Measurements from ENCODE around the gene SYNJ1. TPM values are rescaled to one million over a fixed set of nuclear protein-coding genes. Genes with fewer than 3 reads are reported as not detected.

The SYNJ1 gene
- total RNA-seq, 1 donor from 2014 or later = 22.1 TPM

DNA sequence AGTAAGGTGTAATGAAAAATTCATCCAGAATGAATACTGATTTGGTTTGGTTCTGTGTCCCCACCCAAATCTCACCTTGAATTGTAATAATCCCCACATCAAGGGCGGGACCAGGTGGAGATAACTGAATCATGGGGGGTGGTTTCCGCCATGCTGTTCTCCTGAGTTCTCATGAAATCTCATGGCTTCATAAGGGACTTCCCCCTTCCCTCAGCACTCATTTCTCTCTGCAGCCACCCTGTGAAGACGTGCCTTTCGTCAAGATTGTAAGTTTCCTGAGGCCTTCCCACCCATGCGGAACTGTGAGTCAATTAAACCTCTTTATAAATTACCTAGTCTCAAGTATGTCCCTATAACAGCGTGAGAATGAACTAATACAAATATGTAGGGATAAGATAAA is 5.5 kb upstream of the SYNJ1 start:
- no peaks in the 10 kb centered on the region for H3K9me3 ChIP-seq
- intact Hi-C loops (cut with DNase I) = no loop called here
- DNase-seq = no peak
- H3K27ac ChIP-seq = no peak overlapping the region
- H3K4me3 ChIP-seq = no peak overlapping the region
- no peaks in the 10 kb centered on the region for H3K27me3 ChIP-seq
- no peak for ATAC-seq
- peaks cover 50% of the 10 kb centered on the region for H3K36me3 ChIP-seq
- no peaks in the 10 kb centered on the region for H3K4me1 ChIP-seq
- no peak for TF ChIP-seq CTCF (IDR thresholded peaks at IDR 0.05)

DNA sequence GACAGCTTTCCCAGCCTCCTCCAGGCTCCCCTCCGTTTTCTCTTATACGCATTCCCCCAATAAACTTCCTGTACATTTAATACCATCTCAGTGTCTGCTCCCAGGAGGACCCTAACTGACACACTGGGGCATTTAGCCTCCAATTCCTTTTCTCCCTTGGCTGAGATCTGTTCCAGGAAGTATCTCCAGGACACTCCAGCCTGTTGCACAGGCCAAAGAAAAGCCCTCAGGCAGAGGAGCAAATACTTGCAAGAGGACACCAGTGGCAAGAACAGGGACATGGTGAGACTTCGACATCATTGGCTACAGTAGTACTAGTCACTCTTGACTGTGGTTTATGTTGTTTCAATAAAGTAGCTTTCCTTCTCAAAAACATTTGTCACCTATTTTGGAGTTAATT is 4.7 kb upstream of the SYNJ1 start:
- TF ChIP-seq CTCF (IDR thresholded peaks at IDR 0.05) = no peak
- ATAC-seq (no peak), DNase-seq (no peak)
- Histone ChIP-seq H3K9me3 (no peaks in the 10 kb centered on the region), H3K36me3 (peaks cover 46% of the 10 kb centered on the region), H3K4me3 (no peak overlapping the region), H3K4me1 (no peaks in the 10 kb centered on the region), H3K27me3 (no peaks in the 10 kb centered on the region), H3K27ac (no peak overlapping the region)
- intact Hi-C loops (cut with DNase I) = no loop called here

DNA sequence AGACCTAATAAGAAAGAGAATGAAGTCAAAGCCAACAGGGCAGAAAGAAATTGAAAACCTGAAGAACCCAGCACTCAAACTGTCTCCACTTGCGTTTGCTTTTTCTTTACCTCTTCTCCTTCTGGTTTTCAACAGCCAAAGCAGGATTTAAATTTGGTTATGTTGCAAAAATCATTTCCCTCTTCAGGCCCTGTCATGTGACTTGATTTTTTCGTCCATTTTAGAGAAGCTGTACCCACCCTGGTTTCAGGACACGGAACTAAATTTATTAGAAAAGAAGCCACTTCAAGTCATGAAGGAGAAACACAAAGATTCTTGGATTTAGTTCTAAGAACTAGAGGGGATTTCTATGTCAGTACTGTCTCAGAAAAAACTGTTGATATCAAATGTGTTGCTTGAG is 1.0 kb upstream of the SYNJ1 start:
- intact Hi-C loops (cut with DNase I) = no loop called here
- Histone ChIP-seq H3K9me3 (no peaks in the 10 kb centered on the region), H3K4me1 (peaks cover 11% of the 10 kb centered on the region), H3K27me3 (no peaks in the 10 kb centered on the region), H3K4me3 (peak overlapping the region; percentile 97), H3K36me3 (peaks cover 10% of the 10 kb centered on the region), H3K27ac (no peak overlapping the region)
- no peak for DNase-seq
- TF ChIP-seq CTCF (IDR thresholded peaks at IDR 0.05) = no peak
- ATAC-seq = no peak

- H3K36me3 ChIP-seq = peaks cover 10% of the 10 kb centered on the region
- TF ChIP-seq CTCF (IDR thresholded peaks at IDR 0.05) = no peak
- intact Hi-C loops (cut with DNase I) = no loop called here
- no peak for DNase-seq
- H3K9me3 ChIP-seq = no peaks in the 10 kb centered on the region
- peak overlapping the region; percentile 97 for H3K4me3 ChIP-seq
- no peak for ATAC-seq
- H3K27me3 ChIP-seq = no peaks in the 10 kb centered on the region
- H3K27ac ChIP-seq = peak overlapping the region; percentile 93
- H3K4me1 ChIP-seq = peaks cover 11% of the 10 kb centered on the region
Observed at GRCh38 chr21:32728456-32728839, 635 bp upstream of the SYNJ1 start.

- peaks cover 11% of the 10 kb centered on the region for H3K4me1 ChIP-seq
- H3K36me3 ChIP-seq = no peaks in the 10 kb centered on the region
- H3K4me3 ChIP-seq = peak overlapping the region; percentile 97
- peak overlapping the region; percentile 93 for H3K27ac ChIP-seq
- H3K9me3 ChIP-seq = no peaks in the 10 kb centered on the region
- no peak for DNase-seq
- peak; percentile 36 for ATAC-seq
- intact Hi-C loops (cut with DNase I) = no loop called here
- H3K27me3 ChIP-seq = no peaks in the 10 kb centered on the region
- no peak for TF ChIP-seq CTCF (IDR thresholded peaks at IDR 0.05)
Observed at GRCh38 chr21:32726839-32727686, 750 bp downstream of the SYNJ1 start.
